SK-N-SH treated with all-trans-retinoic acid at 6 μM for 48 hours (cell line): Measurements from ENCODE around the gene SELENOK.

Experiments
- ATAC-seq: fragments of 200-7000 bp; cut with Tn5 transposase; 3 replicates; pipeline ENCODE4 v1.9.1; 2020; ENCODE audit warnings: mild to moderate bottlenecking, moderate library complexity
- ARNTL ChIP-seq: fragments of 450-650 bp; formaldehyde crosslinking; IDR thresholded peaks from 2 replicates; pipeline ENCODE4 v1.5.0; 2020; ENCODE audit warnings: low read depth, mild to moderate bottlenecking, moderate library complexity, borderline replicate concordance
- BACH2 ChIP-seq: fragments of 250-450 bp; sonication (Bioruptor Pico); IDR thresholded peaks from 2 replicates; pipeline ENCODE4 v1.9.0; 2021; ENCODE audit warnings: mild to moderate bottlenecking, borderline replicate concordance
- CREB5 ChIP-seq: fragments of 250-450 bp; sonication (Bioruptor Pico); IDR thresholded peaks from 2 replicates; pipeline ENCODE4 v1.5.1; 2020; ENCODE audit warnings: low read depth, mild to moderate bottlenecking, moderate library complexity
- CSDC2 ChIP-seq: fragments of 250-450 bp; sonication (Bioruptor Pico); IDR thresholded peaks from 2 replicates; pipeline ENCODE4 v1.5.0; 2020; ENCODE audit warnings: mild to moderate bottlenecking, moderate library complexity
- CSRNP3 ChIP-seq: fragments of 250-450 bp; sonication (Bioruptor Pico); IDR thresholded peaks from 2 replicates; pipeline ENCODE4 v1.5.1; 2021; ENCODE audit warnings: mild to moderate bottlenecking, moderate library complexity
- GLIS3 ChIP-seq: fragments of 250-450 bp; sonication (Bioruptor Pico); IDR thresholded peaks from 2 replicates; pipeline ENCODE4 v1.5.0; 2020; ENCODE audit warnings: mild to moderate bottlenecking, moderate library complexity
- ISL1 ChIP-seq: fragments of 250-450 bp; sonication (Bioruptor Pico); IDR thresholded peaks from 2 replicates; pipeline ENCODE4 v2.1.2; 2022; ENCODE audit warnings: mild to moderate bottlenecking, moderate library complexity
- PATZ1 ChIP-seq: fragments of 250-450 bp; sonication (Bioruptor Pico); IDR thresholded peaks from 2 replicates; pipeline ENCODE4 v1.8.0; 2020; ENCODE audit warnings: mild to moderate bottlenecking, moderate library complexity, borderline replicate concordance
- POU6F1 ChIP-seq: fragments of 250-450 bp; sonication (Bioruptor Pico); IDR thresholded peaks from 2 replicates; pipeline ENCODE4 v1.8.0; 2021; ENCODE audit warnings: low read depth, mild to moderate bottlenecking, moderate library complexity, borderline replicate concordance
- PPARA ChIP-seq: fragments of 250-450 bp; sonication (Bioruptor Pico); IDR thresholded peaks from 2 replicates; pipeline ENCODE4 v1.5.0; 2020; ENCODE audit warnings: mild to moderate bottlenecking, borderline replicate concordance
- RARB ChIP-seq: fragments of 250-450 bp; sonication (Bioruptor Pico); IDR thresholded peaks from 2 replicates; pipeline ENCODE4 v1.8.0; 2021; ENCODE audit warnings: mild to moderate bottlenecking, moderate library complexity
- SNAI2 ChIP-seq: fragments of 250-450 bp; sonication (Bioruptor Pico); IDR thresholded peaks from 2 replicates; pipeline ENCODE4 v1.5.0; 2020; ENCODE audit warnings: mild to moderate bottlenecking, moderate library complexity
- TCF4 ChIP-seq: fragments of 250-450 bp; sonication (Bioruptor Pico); IDR thresholded peaks from 2 replicates; pipeline ENCODE4 v1.8.0; 2021; ENCODE audit warnings: mild to moderate bottlenecking, moderate library complexity, borderline replicate concordance
- TOX ChIP-seq: fragments of 250-450 bp; sonication (Bioruptor Pico); IDR thresholded peaks from 2 replicates; pipeline ENCODE4 v1.8.0; 2021; ENCODE audit warnings: mild to moderate bottlenecking, moderate library complexity, borderline replicate concordance
- ZC3H10 ChIP-seq: fragments of 250-450 bp; sonication (Bioruptor Pico); IDR thresholded peaks from 2 replicates; pipeline ENCODE4 v1.5.1; 2021; ENCODE audit warnings: mild to moderate bottlenecking, moderate library complexity
- ZFP3 ChIP-seq: fragments of 250-450 bp; sonication (Bioruptor Pico); IDR thresholded peaks from 2 replicates; pipeline ENCODE4 v1.5.0; 2020; ENCODE audit warnings: mild to moderate bottlenecking, moderate library complexity
- ZFP30 ChIP-seq: fragments of 450-650 bp; formaldehyde crosslinking; IDR thresholded peaks from 2 replicates; pipeline ENCODE4 v1.5.0; 2022; ENCODE audit warnings: mild to moderate bottlenecking, moderate library complexity
- ZNF565 ChIP-seq: fragments of 450-650 bp; formaldehyde crosslinking; conservative IDR thresholded peaks from 2 replicates; pipeline ENCODE4 v1.5.0; 2020; ENCODE audit warnings: low read depth, mild to moderate bottlenecking, moderate library complexity
- ZNF70 ChIP-seq: fragments of 450-650 bp; formaldehyde crosslinking; IDR thresholded peaks from 2 replicates; pipeline ENCODE4 v1.5.0; 2020; ENCODE audit warnings: mild to moderate bottlenecking, moderate library complexity
- ZNF8 ChIP-seq: fragments of 450-650 bp; formaldehyde crosslinking; IDR thresholded peaks from 2 replicates; pipeline ENCODE4 v1.5.0; 2020; ENCODE audit warnings: mild to moderate bottlenecking, moderate library complexity

Gene SELENOK

DNA sequence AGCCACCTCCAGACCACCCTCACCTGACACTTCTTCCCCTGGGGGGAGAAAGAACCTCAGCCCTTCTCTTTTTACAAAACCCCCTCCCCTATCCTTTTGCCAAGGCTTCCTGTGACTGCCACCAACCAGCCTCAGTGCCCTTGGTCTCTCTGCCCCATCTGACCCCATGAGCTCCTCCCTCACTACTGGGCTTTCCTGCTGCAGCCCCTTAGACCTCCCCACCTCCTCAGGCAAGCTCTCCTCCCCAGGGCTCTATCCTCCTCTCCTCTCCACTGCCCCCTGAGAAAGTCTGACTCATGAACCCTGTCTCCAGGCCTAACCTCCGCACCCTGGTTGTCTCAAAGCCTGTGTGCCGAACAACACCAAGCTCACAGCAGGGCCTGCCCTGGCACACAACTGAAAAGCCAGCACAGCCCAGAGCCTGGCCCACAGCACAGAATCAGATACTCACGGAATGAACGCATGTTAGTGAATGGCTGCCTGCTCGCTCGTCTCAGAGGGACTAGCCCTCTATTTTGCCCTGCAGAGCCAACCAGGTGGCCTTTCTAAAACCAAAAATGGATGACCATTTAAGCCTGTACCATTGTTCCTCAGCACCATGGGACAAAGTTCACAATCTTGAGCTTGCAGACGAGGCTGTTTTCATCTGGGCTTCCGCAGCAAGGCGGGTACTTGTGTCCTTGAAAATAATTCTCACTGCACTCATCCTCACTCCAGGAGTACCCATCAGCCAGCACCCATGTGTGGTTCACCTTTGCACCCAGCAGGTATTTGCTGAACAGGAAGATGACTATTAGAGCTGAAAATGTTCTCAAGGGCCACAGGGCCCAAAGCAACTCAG is 47.2 kb downstream of the SELENOK start:
- TF ChIP-seq ISL1 (CRISPR knock-in tag), result no peak
- no peak for TF ChIP-seq POU6F1 (CRISPR knock-in tag)
- TF ChIP-seq GLIS3, result no peak
- no peak for TF ChIP-seq SNAI2 (CRISPR knock-in tag)
- TF ChIP-seq RARB, result no peak
- no peak for TF ChIP-seq ARNTL (CRISPR knock-in tag)
- TF ChIP-seq ZC3H10 (CRISPR knock-in tag), result no peak
- TF ChIP-seq PPARA (CRISPR knock-in tag), result no peak
- TF ChIP-seq CSDC2, result no peak
- TF ChIP-seq PATZ1 (CRISPR knock-in tag), result no peak
- TF ChIP-seq ZFP30 (CRISPR knock-in tag), result no peak
- TF ChIP-seq ZFP3, result no peak
- TF ChIP-seq BACH2 (CRISPR knock-in tag), result no peak
- no peak for TF ChIP-seq TCF4 (CRISPR knock-in tag)
- TF ChIP-seq ZNF565 (CRISPR knock-in tag), result no peak
- TF ChIP-seq ZNF8 (CRISPR knock-in tag), result no peak
- TF ChIP-seq ZNF70 (CRISPR knock-in tag), result no peak
- no peak for TF ChIP-seq CREB5 (CRISPR knock-in tag)
- no peak for TF ChIP-seq TOX (CRISPR knock-in tag)
- TF ChIP-seq CSRNP3 (CRISPR knock-in tag), result no peak

GRCh38 chr3:53843195-53844177 is 48.2 kb downstream of the SELENOK start:
- ATAC-seq, result no peak
- no peak for TF ChIP-seq CREB5 (CRISPR knock-in tag)
- TF ChIP-seq RARB, result no peak

More for the DNA sequence above, 47.2 kb downstream of the SELENOK start:
- no peak; the same call in 2 of the 3 replicates for ATAC-seq
